ENCODE data around the gene PRMT6. TPM values are rescaled to one million over a fixed set of nuclear protein-coding genes. Genes with fewer than 3 reads are reported as not detected.
A peak's percentile ranks its signal among the peaks of the same experiment; 100 is the strongest.
"Not testable (repeated sequence)": the region's sequence is repeated elsewhere in the genome, so short reads cannot be mapped to it uniquely, and the experiment has no call there.

The PRMT6 gene
- total RNA-seq: 10 to 100 TPM; 15.7 to 16.4 TPM

DNA sequence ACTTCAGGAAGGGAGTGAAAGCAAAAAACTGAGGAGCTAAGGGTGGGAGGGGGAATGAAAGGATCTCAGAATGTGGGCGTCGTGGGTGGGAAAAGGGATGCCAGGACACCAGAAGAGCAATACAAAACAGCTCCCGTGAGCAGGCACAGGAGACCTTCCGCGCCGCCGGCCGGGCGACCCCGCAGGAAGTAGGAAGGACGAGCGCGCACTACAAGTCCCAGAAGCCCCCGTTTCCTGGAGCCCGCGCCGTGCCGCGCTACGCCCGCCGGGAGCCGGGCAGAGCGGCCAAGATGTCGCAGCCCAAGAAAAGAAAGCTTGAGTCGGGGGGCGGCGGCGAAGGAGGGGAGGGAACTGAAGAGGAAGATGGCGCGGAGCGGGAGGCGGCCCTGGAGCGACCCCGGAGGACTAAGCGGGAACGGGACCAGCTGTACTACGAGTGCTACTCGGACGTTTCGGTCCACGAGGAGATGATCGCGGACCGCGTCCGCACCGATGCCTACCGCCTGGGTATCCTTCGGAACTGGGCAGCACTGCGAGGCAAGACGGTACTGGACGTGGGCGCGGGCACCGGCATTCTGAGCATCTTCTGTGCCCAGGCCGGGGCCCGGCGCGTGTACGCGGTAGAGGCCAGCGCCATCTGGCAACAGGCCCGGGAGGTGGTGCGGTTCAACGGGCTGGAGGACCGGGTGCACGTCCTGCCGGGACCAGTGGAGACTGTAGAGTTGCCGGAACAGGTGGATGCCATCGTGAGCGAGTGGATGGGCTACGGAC lies at the start of gene PRMT6:
PRMT6 (plus strand) TSS at position 249 of the 771 bp plus-strand sequence; CDS start at position 291, 42 bp downstream.
- Mint-ChIP-seq H3K27ac (peak within 1 kb of the TSS; percentile 98), H3K36me3 (ENCODE audit: low read depth) (peaks cover 20% of the 10 kb centered on the region)

DNA sequence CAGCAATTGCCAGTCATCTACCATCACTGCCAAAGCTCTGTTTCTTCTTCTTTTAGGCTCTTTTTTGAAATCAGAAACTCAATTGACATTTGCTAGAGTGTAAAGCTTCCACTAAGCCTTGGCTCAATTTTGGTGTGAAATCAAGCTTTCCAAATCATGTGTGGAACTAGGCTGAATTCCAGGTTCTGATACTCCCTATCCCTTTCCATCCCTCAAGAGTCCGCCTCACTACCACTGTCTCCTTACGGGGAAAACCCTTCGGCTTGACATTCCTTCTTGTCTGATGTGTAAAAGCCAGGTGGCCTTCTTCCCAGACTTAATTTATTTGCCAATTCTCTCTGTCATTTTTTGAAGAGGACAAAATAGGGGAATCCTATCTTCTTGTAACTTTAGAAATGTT lies 47.2 kb upstream of the PRMT6 start:
- ChIA-PET CTCF (no interaction called here), POLR2A (no interaction called here)
- Mint-ChIP-seq H3K27me3 (no peaks in the 10 kb centered on the region), H3K36me3 (ENCODE audit: low read depth) (no peaks in the 10 kb centered on the region), H3K4me1 (no peaks in the 10 kb centered on the region), H3K4me3 (no peak overlapping the region), H3K9me3 (no peaks in the 10 kb centered on the region), H3K27ac (no peak overlapping the region)
- no peak for DNase-seq

More for the DNA sequence above, at the start of gene PRMT6:
- no peaks in the 10 kb centered on the region for H3K27me3 Mint-ChIP-seq
- peak; percentile 83 for DNase-seq
- peaks cover 3% of the 10 kb centered on the region for H3K9me3 Mint-ChIP-seq
- H3K4me3 Mint-ChIP-seq: peak within 1 kb of the TSS; percentile 95
- POLR2A ChIA-PET: interaction anchor here (0.7 kb wide), 1 partner anchor 393 kb away, joined by 7 read pairs; no protein-coding TSS in a partner anchor
- H3K4me1 Mint-ChIP-seq: peaks cover 29% of the 10 kb centered on the region
- CTCF ChIA-PET: no interaction called here

DNA sequence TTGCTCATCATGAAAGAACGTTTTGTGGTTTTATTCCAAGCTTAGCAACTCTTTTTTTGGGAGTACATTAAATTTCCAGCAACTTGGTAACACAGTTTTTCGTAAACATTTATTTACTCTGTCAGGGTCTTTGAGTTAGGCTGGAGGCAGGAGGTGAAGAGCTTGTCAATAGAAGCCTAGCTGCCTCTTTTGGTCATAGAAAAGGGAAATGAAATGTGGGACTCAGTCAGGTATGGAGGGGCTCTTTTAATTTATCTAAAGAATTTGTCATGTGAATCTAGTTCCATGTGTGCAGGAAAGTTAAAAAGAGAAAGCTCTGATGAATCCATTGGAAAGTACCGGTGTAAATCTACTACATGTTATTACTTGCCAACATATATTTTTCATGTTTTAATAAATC lies 45.9 kb upstream of the PRMT6 start:
- no peak for DNase-seq
- Mint-ChIP-seq H3K27me3 (peaks cover 3% of the 10 kb centered on the region), H3K9me3 (no peaks in the 10 kb centered on the region), H3K36me3 (ENCODE audit: low read depth) (no peaks in the 10 kb centered on the region), H3K4me3 (no peak overlapping the region), H3K4me1 (no peaks in the 10 kb centered on the region), H3K27ac (no peak overlapping the region)
- POLR2A ChIA-PET: no interaction called here
- CTCF ChIA-PET: no interaction called here

DNA sequence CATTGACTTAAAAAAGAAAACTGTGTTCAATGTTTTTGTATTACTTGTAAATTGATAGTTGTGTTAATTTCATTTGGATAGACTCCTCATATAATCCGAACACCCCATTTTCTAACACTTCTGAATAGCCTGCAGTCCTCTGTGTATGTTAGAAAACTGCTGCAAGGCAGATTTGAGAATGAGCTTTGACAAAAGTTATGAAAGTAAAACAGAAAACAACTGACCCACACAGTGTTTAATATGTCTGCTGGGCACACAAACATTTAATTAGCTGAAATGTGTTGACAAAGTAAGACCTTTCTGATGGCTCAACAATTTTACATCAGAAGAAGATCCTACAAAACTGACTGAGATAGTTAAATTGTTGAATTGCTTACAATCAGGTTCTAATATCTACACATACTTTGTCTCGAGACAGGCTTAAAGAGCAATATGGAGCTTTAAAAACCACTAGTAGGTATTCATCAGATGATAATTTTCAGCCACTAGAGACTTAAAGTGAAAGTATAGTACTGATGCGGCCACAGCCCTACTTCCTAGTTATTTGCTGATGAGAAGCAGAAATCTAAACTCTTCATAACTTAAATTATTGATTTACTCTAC lies 40.0 kb upstream of the PRMT6 start:
- DNase-seq: no peak
- ChIA-PET CTCF (no interaction called here), POLR2A (no interaction called here)
- no peaks in the 10 kb centered on the region for H3K9me3 Mint-ChIP-seq
- H3K4me1 Mint-ChIP-seq: no peaks in the 10 kb centered on the region
- no peak overlapping the region for H3K27ac Mint-ChIP-seq
- H3K36me3 Mint-ChIP-seq (ENCODE audit: low read depth): no peaks in the 10 kb centered on the region
- H3K27me3 Mint-ChIP-seq: peaks cover 5% of the 10 kb centered on the region
- H3K4me3 Mint-ChIP-seq: no peak overlapping the region

DNA sequence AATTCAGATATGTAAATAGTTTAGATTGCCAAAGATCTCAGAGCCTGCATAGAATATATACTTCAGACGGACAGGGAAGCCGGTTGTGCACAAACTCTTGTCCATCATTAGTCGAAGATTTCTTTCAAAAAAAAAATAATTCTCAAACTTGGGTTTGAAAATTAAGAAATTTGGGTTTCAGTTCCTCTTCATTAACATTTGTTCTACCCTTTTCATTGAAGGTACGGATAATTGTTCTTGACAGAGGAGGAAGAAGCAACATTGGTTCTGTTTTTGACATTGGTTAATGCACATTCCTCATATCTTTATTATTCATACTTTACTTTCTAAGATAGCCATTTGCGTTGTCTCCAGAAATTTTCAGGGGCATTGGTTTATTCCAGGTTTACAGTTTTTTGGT lies 38.0 kb upstream of the PRMT6 start:
- Mint-ChIP-seq H3K4me3 (no peak overlapping the region), H3K27ac (no peak overlapping the region), H3K27me3 (peaks cover 5% of the 10 kb centered on the region), H3K9me3 (no peaks in the 10 kb centered on the region), H3K4me1 (no peaks in the 10 kb centered on the region), H3K36me3 (ENCODE audit: low read depth) (no peaks in the 10 kb centered on the region)
- no peak for DNase-seq
- ChIA-PET CTCF (no interaction called here), POLR2A (no interaction called here)

DNA sequence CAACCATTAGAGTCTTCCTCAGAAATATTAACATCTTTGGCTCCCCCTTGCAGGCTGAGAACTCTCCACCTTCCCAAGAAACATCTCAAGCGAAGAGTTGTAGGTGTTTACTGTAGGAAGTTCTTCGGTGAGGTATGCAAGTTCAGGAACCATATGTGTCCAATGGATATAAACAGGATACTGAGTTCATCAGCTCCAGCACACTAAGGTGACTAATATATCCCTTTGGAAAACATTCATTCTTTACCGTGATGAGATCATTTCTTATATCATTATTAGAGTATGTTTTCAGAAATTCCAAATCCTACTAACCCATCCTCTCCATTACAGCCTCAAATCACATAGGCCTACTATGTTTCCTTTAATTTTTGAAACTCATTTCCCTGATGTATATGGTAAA lies 37.3 kb upstream of the PRMT6 start:
- ChIA-PET POLR2A (no interaction called here), CTCF (no interaction called here)
- Mint-ChIP-seq H3K4me3 (no peak overlapping the region), H3K27ac (no peak overlapping the region), H3K27me3 (peaks cover 5% of the 10 kb centered on the region), H3K4me1 (no peaks in the 10 kb centered on the region), H3K9me3 (no peaks in the 10 kb centered on the region), H3K36me3 (ENCODE audit: low read depth) (no peaks in the 10 kb centered on the region)
- no peak for DNase-seq

DNA sequence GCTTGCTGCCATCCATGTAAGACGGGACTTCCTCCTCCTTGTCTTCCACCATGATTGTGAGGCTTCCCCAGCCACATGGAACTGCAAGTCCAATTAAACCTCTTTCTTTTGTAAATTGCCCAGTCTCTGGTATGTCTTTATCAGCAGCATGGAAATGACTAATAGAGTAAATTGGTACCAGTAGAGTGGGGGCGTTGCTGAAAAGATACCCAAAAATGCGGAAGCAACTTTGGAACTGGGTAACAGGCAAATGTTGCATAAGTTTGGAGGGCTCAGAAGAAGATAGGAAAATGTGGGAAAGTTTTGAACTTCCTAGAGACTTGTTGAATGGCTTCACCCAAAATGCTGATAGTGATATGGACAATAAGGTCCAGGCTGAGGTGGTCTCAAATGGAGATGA lies 17.6 kb upstream of the PRMT6 start:
- H3K27ac Mint-ChIP-seq; H3K9me3 Mint-ChIP-seq; DNase-seq; CTCF ChIA-PET; POLR2A ChIA-PET; H3K4me1 Mint-ChIP-seq; H3K4me3 Mint-ChIP-seq; H3K36me3 Mint-ChIP-seq (ENCODE audit: low read depth): not testable (repeated sequence)
- peaks cover 11% of the 10 kb centered on the region for H3K27me3 Mint-ChIP-seq

DNA sequence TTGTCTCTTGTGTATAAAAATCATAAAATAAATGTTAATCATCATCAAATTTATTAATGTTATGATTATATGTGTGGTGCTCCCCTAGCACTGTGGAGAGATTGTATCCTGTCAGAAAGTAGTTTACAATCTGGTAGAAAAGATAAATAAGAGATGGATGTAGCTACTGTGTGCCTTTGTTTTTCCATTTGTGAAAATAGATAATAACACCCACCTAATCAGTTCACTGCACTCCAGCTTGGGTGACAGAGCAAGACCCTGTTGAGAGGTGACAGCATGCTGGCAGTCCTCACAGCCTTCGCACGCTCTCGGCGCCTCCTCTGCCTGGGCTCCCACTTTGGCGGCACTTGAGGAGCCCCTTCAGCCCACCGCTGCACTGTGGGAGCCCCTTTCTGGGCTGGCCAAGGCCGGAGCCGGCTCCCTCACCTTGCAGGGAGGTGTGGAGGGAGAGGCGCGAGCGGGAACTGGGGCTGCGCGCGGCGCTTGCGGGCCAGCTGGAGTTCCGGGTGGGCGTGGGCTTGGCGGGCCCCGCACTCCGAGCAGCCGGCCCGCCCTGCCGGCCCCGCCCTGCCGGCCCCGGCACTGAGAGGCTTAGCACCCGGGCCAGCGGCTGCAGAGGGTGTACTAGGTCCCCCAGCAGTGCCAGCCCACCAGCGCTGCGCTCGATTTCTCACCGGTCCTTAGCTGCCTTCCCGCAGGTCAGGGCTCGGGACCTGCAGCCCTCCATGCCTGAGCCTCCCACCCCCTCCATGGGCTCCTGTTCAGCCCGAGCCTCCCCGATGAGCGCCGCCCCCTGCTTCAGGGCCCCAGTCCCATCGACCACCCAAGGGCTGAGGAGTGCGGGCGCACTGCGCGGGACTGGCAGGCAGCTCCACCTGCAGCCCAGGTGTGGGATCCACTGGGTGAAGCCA lies 11.9 kb upstream of the PRMT6 start:
- CTCF ChIA-PET; H3K27ac Mint-ChIP-seq; H3K4me1 Mint-ChIP-seq; H3K36me3 Mint-ChIP-seq (ENCODE audit: low read depth); POLR2A ChIA-PET; DNase-seq; H3K9me3 Mint-ChIP-seq; H3K4me3 Mint-ChIP-seq: not testable (repeated sequence)
- peaks cover 18% of the 10 kb centered on the region for H3K27me3 Mint-ChIP-seq

DNA sequence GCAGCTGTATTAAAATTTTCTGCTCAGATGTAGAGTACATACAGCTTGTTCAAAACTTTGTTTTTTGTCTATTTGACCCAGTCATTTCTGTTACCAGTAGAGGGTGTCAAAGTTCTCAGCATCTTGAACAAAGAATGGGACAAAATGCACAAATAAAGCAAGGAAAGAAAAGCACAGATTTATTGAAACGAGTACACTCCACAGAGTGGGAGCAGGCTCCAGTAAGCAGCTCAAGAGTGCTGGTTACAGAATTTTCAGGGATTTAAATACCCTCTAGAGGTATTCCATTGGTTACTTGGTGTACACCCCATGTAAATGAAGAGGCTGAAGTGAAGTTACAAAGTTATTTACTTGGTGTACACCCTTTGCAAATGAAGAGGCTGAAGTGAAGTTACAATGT lies 8.9 kb upstream of the PRMT6 start:
- Mint-ChIP-seq H3K27ac (no peak overlapping the region), H3K36me3 (ENCODE audit: low read depth) (no peaks in the 10 kb centered on the region), H3K4me3 (no peak overlapping the region), H3K27me3 (peaks cover 12% of the 10 kb centered on the region), H3K4me1 (no peaks in the 10 kb centered on the region), H3K9me3 (no peaks in the 10 kb centered on the region)
- CTCF ChIA-PET: no interaction called here
- POLR2A ChIA-PET: no interaction called here
- no peak for DNase-seq

DNA sequence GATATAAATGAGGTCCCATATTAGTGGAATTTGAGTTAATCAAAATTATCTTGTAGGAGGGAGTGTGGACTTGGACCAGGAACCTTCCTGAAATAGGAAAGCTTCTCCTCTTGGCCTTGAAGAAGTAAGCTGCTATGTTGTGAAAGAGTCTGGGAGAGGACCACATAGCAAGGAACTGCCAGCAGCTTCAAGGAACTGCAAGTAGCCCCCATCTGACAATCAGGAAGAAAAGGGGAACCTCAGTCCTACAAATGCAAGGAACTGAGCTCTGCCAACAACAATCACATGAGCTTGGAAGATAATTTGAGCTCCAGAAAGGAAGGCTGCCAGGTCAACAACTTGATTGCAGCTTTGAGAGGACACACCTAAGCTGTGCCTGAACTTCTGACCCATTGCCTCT lies 8.2 kb upstream of the PRMT6 start:
- peaks cover 9% of the 10 kb centered on the region for H3K27me3 Mint-ChIP-seq
- no peaks in the 10 kb centered on the region for H3K9me3 Mint-ChIP-seq
- CTCF ChIA-PET: no interaction called here
- POLR2A ChIA-PET: no interaction called here
- H3K4me3 Mint-ChIP-seq: no peak overlapping the region
- H3K27ac Mint-ChIP-seq: no peak overlapping the region
- DNase-seq: no peak
- H3K4me1 Mint-ChIP-seq: no peaks in the 10 kb centered on the region
- H3K36me3 Mint-ChIP-seq (ENCODE audit: low read depth): no peaks in the 10 kb centered on the region

DNA sequence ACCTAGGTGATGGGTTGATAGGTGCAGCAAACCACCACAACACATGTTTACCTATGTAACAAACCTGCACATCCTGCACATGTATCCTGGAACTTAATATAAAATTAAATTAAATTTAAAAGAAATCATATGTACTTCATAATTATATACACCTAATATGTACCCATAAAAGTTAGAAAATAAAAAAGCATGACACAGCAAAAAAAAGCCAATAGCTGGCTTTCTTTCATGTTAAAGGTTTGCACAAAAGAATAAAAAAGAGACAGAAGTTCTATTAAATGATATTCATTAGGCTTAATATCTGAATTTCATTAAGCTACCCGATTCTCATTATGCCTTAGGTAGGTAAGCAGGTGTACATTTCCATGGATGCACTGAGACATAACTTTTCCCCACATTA lies 5.2 kb upstream of the PRMT6 start:
- no peak for DNase-seq
- ChIA-PET CTCF (no interaction called here), POLR2A (no interaction called here)
- peaks cover 7% of the 10 kb centered on the region for H3K27me3 Mint-ChIP-seq
- H3K9me3 Mint-ChIP-seq: peaks cover 3% of the 10 kb centered on the region
- H3K4me1 Mint-ChIP-seq: peaks cover 6% of the 10 kb centered on the region
- H3K36me3 Mint-ChIP-seq (ENCODE audit: low read depth): no peaks in the 10 kb centered on the region
- H3K27ac Mint-ChIP-seq: no peak overlapping the region
- no peak overlapping the region for H3K4me3 Mint-ChIP-seq

DNA sequence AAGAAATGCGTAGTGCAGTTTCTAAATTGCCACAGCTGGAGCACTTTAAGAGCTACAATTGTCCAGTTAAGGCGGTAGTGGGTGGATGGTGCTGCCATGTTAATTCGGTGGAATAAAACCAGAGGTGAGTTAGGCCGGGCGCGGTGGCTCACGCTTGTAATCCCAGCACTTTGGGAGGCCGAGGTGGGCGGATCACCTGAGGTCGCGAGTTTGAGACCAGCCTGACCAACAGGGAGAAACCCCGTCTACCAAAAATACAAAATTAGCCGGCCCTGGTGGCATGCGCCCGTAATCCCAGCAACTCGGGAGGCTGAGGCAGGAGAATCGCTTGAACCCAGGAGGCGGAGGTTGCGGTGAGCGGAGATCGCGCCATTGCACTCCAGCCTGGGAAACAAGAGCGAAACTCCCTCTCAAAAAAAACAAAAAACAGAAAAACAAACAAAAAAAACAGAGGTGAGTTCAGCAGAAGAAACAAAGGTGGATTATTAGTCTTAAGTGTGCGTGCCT lies 502 bp upstream of the PRMT6 start:
- CTCF ChIA-PET, H3K27me3 Mint-ChIP-seq, DNase-seq, H3K9me3 Mint-ChIP-seq: not testable (repeated sequence)
- Mint-ChIP-seq H3K27ac (peak overlapping the region; percentile 98), H3K4me3 (peak overlapping the region; percentile 95), H3K36me3 (ENCODE audit: low read depth) (peaks cover 15% of the 10 kb centered on the region), H3K4me1 (peaks cover 29% of the 10 kb centered on the region)
- POLR2A ChIA-PET: interaction anchor here (0.7 kb wide), 1 partner anchor 393 kb away, joined by 7 read pairs; no protein-coding TSS in a partner anchor
